ENCODE results near the gene FTO. TPM values are rescaled to one million over a fixed set of nuclear protein-coding genes. Genes with fewer than 3 reads are reported as not detected.

Gene FTO
- total RNA-seq, 4 donors from 2014 or later, result 125 to 182 (median 164) TPM

DNA sequence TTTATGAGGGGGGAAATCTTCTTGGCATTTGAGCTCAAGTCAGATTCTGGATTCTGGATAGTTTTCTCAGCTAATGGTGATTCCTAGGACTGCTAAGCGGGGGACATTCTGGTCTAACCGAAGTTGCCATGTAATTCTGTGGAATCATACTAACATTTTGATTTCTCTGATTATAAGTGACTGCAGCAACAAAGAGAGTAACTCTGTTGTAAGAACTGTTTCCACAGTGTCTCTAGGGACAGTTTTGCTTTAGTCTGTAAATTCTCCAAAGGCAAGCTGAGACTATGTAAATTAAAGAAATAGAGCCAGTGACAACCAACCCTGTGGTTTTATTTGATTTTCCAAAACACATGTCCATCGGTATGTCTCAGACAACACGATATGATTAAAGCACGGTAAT lies 296.4 kb downstream of the FTO start:
- Histone ChIP-seq H3K36me3 (peaks cover 0 to 3% of the 10 kb centered on the region in 2 donors), H3K9me3 (no peaks in the 10 kb centered on the region), H3K4me1 (no peaks in the 10 kb centered on the region), H3K4me3 (replicated peaks in 1 of 3) (no peak overlapping the region), H3K27me3 (no peaks in the 10 kb centered on the region), H3K27ac (no peak overlapping the region)
- 87 to 93% methylated on average over 5 of the region's 5 CpGs for WGBS, 2 donors
- intact Hi-C loops (cut with DNase I), result no loop called here
- no peak for TF ChIP-seq POLR2A (IDR thresholded peaks at IDR 0.05)
- DNase-seq, result no peak

DNA sequence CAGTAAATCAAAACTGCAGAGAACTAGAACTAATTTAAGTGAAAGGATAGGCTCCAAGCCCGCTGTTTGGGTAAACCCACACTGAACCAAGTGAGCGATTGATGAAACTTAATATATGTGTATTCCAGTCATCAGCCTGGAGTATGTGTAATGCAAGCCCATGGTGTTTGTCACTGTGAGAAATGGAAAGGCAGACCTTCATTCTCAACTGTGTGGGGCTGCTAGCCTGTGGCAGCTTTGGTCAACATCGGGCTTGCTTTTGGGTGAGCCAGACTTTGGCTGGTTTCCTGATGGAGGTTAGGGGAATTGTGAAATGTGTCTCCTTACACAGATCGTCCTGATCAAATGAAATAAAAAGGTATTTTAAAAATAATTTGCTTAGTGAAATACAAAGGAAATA lies 302.7 kb downstream of the FTO start:
- intact Hi-C loops (cut with DNase I), result no loop called here
- WGBS, 2 donors, result 92% methylated on average over 4 of the region's 4 CpGs
- Histone ChIP-seq H3K9me3 (no peaks in the 10 kb centered on the region), H3K4me3 (replicated peaks in 1 of 3) (no peak overlapping the region), H3K36me3 (peaks cover 0 to 3% of the 10 kb centered on the region in 2 donors), H3K27ac (no peak overlapping the region), H3K27me3 (no peaks in the 10 kb centered on the region), H3K4me1 (no peaks in the 10 kb centered on the region)
- DNase-seq, result no peak
- TF ChIP-seq, protein P1, sequence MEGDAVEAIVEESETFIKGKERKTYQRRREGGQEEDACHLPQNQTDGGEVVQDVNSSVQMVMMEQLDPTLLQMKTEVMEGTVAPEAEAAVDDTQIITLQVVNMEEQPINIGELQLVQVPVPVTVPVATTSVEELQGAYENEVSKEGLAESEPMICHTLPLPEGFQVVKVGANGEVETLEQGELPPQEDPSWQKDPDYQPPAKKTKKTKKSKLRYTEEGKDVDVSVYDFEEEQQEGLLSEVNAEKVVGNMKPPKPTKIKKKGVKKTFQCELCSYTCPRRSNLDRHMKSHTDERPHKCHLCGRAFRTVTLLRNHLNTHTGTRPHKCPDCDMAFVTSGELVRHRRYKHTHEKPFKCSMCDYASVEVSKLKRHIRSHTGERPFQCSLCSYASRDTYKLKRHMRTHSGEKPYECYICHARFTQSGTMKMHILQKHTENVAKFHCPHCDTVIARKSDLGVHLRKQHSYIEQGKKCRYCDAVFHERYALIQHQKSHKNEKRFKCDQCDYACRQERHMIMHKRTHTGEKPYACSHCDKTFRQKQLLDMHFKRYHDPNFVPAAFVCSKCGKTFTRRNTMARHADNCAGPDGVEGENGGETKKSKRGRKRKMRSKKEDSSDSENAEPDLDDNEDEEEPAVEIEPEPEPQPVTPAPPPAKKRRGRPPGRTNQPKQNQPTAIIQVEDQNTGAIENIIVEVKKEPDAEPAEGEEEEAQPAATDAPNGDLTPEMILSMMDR (IDR thresholded peaks at IDR 0.05), result no peak
- no peak for TF ChIP-seq POLR2A (IDR thresholded peaks at IDR 0.05)

DNA sequence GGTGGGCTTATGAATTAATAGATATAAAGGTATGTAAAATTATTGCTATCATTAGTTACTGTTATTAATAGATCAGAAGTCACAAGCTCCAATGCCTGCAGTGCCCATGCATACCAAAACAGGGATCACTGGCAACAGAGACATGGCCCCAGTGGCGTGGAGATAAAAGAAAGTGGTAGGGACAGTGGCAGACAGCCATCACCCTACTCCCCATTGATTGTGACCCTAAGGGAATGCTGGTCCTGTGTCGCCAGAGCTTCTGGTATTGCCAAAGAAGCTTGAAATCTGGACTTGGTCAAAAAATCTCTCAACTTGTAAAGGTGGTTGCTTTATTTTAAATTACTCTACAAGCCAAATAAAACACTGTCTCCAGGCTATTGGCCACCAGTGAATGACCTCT lies 303.5 kb downstream of the FTO start:
- Histone ChIP-seq H3K27ac (no peak overlapping the region), H3K27me3 (no peaks in the 10 kb centered on the region), H3K4me1 (no peaks in the 10 kb centered on the region), H3K9me3 (no peaks in the 10 kb centered on the region), H3K36me3 (peaks cover 0 to under 1% of the 10 kb centered on the region in 2 donors), H3K4me3 (replicated peaks in 1 of 3) (no peak overlapping the region)
- no peak for DNase-seq
- no peak for TF ChIP-seq POLR2A (IDR thresholded peaks at IDR 0.05)
- TF ChIP-seq, protein P1 (IDR thresholded peaks at IDR 0.05), result no peak
- intact Hi-C loops (cut with DNase I), result no loop called here
- WGBS, 2 donors, result 94 to 98% methylated on average over 2 of the region's 2 CpGs

DNA sequence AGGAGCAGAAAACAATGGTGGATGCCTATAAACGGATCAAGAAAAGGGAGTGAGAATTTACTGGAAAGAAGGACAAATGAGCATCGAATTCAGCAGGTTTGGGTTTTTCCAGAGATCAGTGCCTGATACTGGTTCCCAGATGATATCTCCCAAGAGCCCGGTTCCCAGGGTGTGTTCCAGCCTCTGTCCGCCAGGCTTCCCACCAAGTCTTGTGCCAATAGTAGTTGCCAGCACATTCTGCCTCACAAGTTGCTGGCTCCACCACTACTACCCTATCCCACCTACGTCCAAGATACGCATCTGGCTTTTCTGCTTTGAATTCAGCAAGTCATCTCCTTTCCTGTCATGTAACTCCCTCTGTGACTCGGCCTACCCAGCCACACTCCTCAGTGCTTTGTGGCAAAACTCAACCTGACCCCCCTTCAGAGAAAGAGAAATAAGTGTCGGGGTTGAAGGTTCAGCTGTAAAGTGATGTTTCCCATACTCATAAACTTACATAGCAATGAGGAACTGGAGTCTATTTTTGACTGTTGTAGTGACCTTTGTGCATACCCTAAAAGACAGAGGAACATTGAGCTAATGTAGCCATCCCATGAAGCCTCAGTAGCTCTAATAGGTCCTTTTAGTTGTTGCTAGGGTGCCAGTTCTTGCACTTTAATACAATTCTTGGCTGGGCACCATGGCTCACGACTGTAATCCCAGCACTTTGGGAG lies 305.7 kb downstream of the FTO start:
- no peak for DNase-seq
- Histone ChIP-seq H3K27me3 (no peaks in the 10 kb centered on the region), H3K4me3 (replicated peaks in 1 of 3) (no peak overlapping the region), H3K36me3 (no peaks in the 10 kb centered on the region), H3K27ac (no peak overlapping the region), H3K9me3 (no peaks in the 10 kb centered on the region), H3K4me1 (no peaks in the 10 kb centered on the region)
- TF ChIP-seq POLR2A (IDR thresholded peaks at IDR 0.05), result no peak
- TF ChIP-seq, protein P1 (IDR thresholded peaks at IDR 0.05), result no peak
- intact Hi-C loops (cut with DNase I), result no loop called here
- whole genome bisulfite sequencing, 2 donors, result 93 to 96% methylated on average over 9 of the region's 9 CpGs

DNA sequence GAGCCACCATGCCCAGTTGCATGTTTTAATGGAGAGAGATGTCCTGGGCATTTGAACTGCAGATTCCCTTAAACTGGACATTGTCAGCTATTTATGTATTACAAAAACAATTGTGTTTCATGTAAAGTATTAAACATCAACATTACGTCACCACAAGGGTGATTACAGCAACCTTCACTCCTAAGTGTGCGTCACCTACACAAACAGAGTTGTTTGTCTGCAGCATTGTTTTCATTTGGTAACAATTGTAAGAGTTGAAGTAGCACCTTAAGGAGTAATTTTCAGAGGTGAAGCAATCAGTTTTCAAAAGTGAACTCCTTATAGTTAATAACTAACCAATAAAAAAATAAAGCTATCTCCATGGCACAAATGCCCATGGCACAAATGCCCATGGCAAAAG lies 311.2 kb downstream of the FTO start:
- intact Hi-C loops (cut with DNase I), result no loop called here
- no peak for TF ChIP-seq POLR2A (IDR thresholded peaks at IDR 0.05)
- TF ChIP-seq, protein P1 (IDR thresholded peaks at IDR 0.05), result no peak
- Histone ChIP-seq H3K9me3 (no peaks in the 10 kb centered on the region), H3K27me3 (no peaks in the 10 kb centered on the region), H3K4me1 (no peaks in the 10 kb centered on the region), H3K27ac (no peak overlapping the region), H3K4me3 (replicated peaks in 1 of 3) (no peak overlapping the region), H3K36me3 (no peaks in the 10 kb centered on the region)
- no peak for DNase-seq
- WGBS, 2 donors, result 98 to 100% methylated on average over 2 of the region's 2 CpGs

All from thyroid gland (tissue), 4 donors.